ENCODE results near the gene GBF1.

Gene GBF1

GRCh38 chr10:102409604-102410428 is 164.5 kb downstream of the GBF1 start:
- no peak for DNase-seq (ENCODE audit: low spot score)

DNA sequence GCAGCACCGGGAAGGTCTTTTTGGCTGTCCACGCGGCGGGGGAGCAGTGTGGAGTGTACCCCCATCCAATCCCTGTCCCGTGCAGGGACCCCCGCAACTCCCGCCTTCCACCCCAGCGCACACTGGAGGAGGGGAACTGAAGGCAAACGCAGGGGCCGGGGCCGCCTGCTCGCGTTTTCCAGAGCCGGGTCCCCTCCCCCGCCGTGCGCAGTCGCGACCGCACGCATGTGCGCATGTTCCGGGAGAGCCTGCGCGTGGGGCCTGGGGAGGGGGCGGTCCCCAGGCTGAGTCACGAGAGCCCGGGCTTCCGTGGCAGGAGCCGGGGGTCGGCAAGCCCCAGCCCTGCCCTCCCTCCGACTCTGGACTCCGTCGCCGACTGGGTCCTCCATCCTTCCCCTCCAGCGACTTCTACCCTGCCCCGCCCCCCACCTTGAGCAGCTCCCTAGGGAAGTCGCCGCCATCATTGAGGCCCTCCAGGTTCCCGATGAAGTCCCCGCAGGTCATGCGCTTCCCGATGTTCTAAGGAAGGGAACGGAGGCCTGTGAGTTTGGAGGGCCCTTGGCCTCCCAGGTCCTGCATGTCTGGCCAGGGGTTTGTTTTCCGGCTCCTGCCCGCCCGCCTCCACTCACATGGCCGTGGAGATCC is 165.2 kb downstream of the GBF1 start:
- DNase-seq (ENCODE audit: low spot score): no peak

DNA sequence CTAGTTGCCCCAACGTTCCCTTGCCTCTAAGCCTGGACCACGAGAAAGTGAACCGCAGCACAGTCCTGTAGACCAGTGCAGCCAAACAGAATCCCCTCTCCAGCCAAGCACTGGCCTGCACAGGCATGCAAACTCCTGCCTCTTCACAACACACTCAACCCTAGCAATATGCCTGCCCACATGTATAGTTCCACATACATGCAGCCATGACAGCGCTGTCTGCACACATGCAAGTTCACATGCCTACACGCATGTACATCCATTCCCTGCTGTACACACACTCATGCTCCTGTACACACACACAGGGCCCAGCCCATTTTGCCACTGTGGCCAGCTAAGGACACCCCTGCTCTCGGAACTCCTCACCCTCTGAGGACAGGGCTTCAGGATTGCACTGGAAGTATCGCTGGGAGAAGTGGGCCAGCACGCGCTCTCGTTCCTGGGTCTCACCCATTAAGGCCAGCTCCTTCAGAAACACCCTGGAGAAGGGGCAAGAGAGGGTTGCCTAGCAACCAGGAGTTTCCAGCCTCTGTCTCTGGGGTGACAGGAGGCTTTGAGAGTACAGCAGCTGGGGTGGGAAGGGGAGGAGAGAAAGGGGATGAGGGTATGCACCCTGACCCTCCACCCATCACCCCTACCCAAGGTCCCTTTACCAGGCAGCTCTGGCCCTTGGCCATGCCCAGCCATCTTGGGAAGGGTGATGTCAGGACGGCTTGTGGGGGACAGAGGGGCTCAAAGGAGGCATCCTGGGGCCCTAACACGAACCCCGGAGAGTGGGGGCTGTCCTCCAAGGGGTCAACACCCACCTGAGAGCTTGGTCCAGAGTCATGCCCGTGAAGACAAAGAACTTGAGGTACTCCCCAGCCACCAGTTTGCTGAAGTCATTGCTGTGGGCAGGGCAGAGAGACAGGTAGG is 166.3 kb downstream of the GBF1 start:
- no peak for DNase-seq (ENCODE audit: low spot score)

DNA sequence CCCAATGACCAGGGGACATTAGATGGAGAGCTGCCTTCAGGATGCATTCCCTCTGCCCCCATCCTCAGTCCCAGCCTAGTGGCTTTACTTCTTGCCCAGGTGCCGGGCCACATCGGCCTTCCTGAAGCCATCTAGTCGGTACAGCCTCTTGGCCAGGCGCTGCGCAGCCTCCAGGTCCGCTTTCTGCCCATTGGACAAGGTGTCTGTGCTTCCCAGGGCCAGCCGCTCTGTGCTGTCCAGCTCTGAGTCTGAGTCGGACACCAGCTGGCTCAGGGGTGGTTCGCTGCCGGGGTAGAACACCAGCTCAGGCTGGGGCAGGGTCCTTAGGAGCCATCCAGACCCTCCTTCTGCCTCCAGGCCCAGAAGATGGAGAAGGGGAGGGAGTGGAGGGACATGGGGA is 167.0 kb downstream of the GBF1 start:
- DNase-seq (ENCODE audit: low spot score): no peak

- DNase-seq (ENCODE audit: low spot score): peak; percentile 46
Measured at GRCh38 chr10:102413053-102413705, 167.8 kb downstream of the GBF1 start.

- DNase-seq (ENCODE audit: low spot score): no peak
Measured at GRCh38 chr10:102413806-102414561, 168.7 kb downstream of the GBF1 start.

DNA sequence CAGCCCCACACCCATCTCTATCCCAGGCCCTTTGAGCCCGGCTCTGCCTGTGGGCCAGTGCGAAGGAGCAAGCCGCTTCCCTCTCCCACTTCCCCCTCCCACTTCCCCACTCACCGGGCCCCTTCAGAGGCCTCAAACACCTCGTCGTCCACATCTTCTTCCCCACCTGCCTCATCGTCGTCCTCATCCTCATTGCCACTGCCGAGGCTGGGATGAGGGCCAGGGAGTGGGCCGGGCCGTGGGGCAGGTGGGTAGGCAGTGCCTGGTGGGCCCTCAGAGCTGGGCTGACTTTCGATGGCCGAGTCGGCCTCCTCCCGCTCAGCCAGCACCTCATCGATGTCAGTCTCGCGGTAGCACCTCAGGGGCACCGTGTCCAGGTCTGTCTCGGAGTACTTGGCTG is 169.4 kb downstream of the GBF1 start:
- no peak for DNase-seq (ENCODE audit: low spot score)

DNA sequence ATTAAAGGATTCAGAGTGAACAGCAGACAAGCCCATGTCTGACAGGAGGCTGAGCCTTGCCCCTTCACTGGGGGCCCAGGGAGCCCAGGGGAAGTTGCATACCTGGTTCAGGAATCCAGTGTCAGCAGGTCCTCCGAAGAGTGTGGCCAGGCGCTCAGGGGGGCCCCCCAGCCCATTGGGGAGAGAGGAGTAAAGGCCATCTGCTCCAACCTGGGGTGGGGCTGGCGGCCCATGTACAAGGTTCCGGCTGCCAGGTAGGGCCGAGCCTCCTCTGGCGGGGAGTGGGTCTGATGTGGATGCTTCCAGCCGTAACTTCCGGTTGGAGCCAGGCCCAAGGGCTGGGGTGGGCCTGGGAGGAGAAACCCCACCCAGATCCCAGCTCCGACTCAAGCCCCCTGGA is 171.0 kb downstream of the GBF1 start:
- DNase-seq (ENCODE audit: low spot score): no peak

- DNase-seq (ENCODE audit: low spot score): no peak
Measured at GRCh38 chr10:102416695-102417094, 171.4 kb downstream of the GBF1 start.

DNA sequence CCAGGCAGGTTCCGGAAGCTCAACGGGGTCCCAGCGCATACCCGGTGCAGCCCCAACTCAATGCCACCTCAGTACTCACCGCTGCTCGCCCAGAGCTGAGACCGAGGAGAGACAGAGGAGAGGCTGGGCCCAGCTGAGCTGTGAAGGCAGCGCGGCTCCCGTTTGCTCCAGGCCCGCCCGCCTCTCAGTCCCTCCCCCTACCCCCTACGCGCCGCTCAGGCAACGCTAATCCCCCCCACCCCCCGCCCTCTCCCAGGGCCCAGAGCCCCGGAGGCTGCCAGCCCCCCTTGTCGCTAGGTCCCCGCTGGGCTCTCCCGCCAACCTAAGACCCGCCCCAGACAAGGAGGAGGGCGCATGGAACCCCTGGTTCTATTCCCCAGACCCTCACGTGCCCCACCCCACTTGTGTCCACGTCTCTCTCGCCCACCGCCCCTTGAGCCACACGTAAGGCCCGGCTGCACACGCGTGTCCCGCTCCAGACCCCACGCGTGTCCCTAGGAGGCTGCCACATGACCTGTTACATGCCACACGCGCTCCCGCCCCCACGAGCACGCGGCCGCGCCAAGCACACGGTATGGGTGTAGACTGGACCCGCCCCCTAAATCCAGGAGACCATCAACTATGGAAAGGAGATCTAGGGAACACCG is 173.4 kb downstream of the GBF1 start, which contains the start of gene PSD:
TSS of gene PSD (minus strand) at position 164 of the 647 bp plus-strand sequence. CDS start 1,747 bp downstream, outside the sequence.
- no peak for DNase-seq (ENCODE audit: low spot score)

GRCh38 chr10:102419269-102420180 is 174.2 kb downstream of the GBF1 start:
- DNase-seq (ENCODE audit: low spot score): peak; percentile 68

DNA sequence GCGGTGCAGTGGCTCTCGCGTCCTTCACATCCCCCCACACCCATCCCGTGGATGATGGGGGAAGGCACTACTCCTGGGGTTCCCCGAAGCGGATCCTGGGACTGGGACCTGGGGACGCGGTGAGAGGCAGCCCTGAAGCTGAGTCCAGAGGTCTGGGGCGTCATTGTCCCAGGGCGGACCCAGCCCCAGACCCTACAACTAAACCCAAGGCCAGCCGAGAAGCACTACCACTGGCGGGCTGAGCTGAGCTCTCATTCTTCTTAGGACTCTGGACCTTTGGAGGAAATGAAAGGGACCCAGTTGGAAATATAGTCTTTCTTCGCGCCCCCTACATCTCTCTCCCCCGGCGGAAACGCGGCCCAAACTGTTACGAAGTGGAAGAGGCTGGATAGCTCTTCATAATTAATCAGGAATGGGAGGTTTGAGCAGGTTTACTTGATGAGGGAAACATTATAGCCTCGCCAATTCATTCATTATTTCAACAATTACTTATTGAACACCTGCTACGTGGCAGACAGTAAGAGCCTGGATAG is 174.9 kb downstream of the GBF1 start:
- DNase-seq (ENCODE audit: low spot score): no peak

GRCh38 chr10:102420714-102421506 is 175.6 kb downstream of the GBF1 start, which contains the start of gene FBXL15:
TSS of gene FBXL15 (plus strand) at chr10:102420836. CDS start at chr10:102421130, 294 bp downstream.
- peak; percentile 97 for DNase-seq (ENCODE audit: low spot score)

- DNase-seq (ENCODE audit: low spot score): no peak
Measured at GRCh38 chr10:102421507-102421756, 176.1 kb downstream of the GBF1 start.

DNA sequence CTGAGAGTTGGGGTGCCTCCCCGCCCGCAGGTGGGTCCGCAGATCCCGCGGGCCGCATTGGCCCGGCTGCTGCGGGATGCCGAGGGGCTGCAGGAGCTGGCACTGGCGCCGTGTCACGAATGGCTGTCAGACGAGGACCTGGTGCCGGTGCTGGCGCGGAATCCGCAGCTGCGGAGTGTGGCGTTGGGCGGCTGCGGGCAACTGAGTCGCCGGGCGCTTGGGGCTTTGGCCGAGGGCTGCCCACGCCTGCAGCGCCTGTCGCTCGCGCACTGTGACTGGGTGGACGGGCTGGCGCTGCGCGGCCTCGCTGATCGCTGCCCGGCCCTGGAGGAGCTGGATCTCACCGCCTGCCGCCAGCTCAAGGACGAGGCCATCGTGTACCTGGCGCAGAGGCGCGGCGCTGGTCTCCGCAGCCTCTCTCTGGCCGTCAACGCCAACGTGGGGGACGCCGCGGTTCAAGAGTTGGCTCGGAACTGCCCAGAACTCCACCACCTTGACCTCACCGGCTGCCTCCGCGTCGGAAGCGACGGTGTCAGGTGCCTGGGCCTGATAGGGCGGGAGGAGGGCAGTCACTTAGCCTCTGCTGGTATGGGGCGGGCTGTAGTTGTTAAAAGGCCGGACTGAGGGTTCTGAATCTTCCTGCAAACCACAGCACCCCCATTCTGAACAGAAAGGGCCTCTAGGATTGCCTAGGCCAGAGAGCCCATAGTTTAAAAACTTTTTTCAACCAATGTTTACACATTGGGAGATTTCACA is 176.6 kb downstream of the GBF1 start:
- no peak for DNase-seq (ENCODE audit: low spot score)

- peak; percentile 53 for DNase-seq (ENCODE audit: low spot score)
Measured at GRCh38 chr10:102422545-102423129, 177.3 kb downstream of the GBF1 start.

GRCh38 chr10:102423372-102423968 is 178.1 kb downstream of the GBF1 start:
- DNase-seq (ENCODE audit: low spot score): no peak

Measured in CD4-positive, alpha-beta T cell treated with Interleukin-2 at 100 ng/mL for 4 hours (primary cell).